Spleen (tissue), 7 donors: Measurements from ENCODE around the gene GPBAR1.
A peak's percentile ranks its signal among the peaks of the same experiment; 100 is the strongest.

Source experiments
- CTCF ChIP-seq, 11 experiments: fragments of 200-600 bp in 7 of 11; fragments of 450-650 bp in 4 of 11; sonication (generic) in 4 of 11; IDR thresholded peaks in 8 of 11; conservative IDR thresholded peaks in 3 of 11; 1 replicate in 7 of 11; 2 replicates in 4 of 11; pipeline versions ENCODE4 v1.4.0 to v1.8.0; 2016 to 2021; ENCODE audit warnings: antibody characterized with exemption in 11 of 11, inconsistent platforms in 4 of 11, mild to moderate bottlenecking in 1 of 11
- POLR2A ChIP-seq, 3 donors: fragments of 450-650 bp; IDR thresholded peaks; one replicate each; pipeline ENCODE4 v1.5.1; 2017; ENCODE audit warnings: antibody characterized with exemption in 3 of 3, mild to moderate bottlenecking in 1 of 3
- donor health status: DM: no; HTN: no; CAD: no; lungs with moderate emphysema.
- donor health status: DM: no; HTN: no; CAD: no.
- donor health status: DM: no; HTN: no; CAD: no.

DNA sequence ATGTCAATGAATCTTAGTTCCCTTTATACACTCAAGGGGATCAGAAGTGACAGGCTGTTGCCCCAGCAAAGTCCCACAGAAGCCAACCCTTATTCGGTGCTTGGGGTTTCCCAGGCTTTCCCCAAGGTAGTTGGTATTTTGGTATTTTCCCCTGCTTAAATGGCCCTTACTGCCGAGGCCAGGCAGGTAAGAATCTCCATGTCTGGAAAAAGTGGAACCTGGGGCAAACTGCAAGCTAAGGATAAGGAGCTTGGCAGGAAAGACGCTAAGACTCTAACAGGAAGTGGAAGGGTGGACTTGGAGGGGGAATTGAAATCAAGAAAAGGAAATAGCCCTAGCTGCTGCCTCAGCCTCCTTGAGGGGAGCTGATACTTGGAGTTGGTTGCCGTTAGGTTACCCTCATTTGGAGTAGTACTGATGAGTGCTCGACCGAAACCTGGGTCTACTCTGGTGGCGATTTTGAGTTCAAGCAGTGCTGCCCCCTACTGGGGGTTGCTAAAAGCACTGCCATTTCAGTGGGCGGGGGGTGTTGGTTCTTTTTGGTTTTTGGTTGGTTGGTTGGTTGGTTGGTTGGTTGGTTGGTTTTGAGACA is 3.3 kb upstream of the GPBAR1 start:
- TF ChIP-seq POLR2A (IDR thresholded peaks at IDR 0.05), result no peak
- peak in 9 of 11 experiments; percentile 49 to 80 (median 66) for TF ChIP-seq CTCF (IDR thresholded peaks at IDR 0.05 in 8 of 11, conservative IDR thresholded peaks at IDR 0.05 in 3 of 11)
